Cerebellar nuclear complex (tissue), 1 donor: ENCODE measurements around the gene HECTD4.
A peak's percentile ranks its signal among the peaks of the same experiment; 100 is the strongest.
"Not testable (repeated sequence)": the region's sequence is repeated elsewhere in the genome, so short reads cannot be mapped to it uniquely, and the experiment has no call there.

ENCODE experiments used
- DNase-seq, 2 experiments: peaks; one replicate each; lab custom pipeline; 2025; lab: John Stamatoyannopoulos, UW

The HECTD4 gene

DNA sequence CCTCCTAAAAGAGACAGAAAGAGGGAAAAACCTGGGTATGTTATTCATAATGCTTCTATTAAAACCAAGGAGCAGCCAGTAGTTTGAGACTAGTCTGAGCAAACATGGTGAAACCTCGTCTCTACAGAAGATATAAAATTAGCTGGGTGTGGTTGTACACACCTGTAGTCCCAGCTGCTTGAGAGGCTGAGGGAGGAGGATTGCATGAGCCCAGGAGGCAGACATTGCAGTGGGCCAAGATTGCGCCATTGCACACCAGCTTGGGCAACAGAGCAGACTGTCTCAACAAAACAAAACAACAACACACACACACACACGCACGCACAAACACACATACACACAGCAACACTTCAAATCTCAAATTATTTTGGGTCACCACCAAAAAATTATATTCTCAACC, 27.8 kb downstream of the HECTD4 start:
- no peak for DNase-seq

DNA sequence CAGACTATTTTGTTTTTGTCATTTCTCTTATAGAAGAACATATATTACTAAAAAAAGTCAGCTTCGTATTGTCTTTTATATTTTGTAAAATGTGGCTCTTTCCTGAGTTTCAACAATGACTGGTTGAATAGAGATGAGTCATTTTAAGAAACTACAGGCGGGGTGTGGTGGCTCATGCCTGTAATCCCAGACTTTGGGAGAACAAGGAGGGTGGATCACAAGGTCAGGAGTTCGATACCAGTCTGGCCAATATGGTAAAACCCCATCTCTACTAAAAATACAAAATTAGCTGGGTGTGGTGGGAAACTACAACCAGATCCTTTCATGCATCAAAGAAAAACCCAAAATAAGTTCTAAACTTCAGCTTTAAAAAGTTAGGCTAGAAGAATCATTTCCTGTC, 28.8 kb downstream of the HECTD4 start:
- DNase-seq: no peak

DNA sequence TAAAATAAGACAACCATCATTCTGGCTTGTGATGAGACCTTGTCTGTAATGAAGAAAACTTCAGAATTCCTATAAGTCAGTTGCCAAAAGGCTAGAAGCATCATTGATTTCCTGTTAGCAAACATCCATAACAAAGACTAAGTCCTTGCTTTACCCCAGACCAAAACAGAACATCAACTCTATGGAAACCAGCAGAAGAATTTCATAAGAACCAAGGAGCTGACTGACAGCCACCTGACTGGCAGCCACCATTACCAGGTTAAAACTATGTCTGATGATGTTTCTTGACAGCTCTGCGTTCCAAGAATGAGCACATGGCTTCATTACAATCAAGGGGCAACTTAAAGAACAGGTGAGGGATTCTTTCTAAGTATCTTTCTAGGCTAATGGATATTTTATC, 29.3 kb downstream of the HECTD4 start:
- no peak for DNase-seq

DNA sequence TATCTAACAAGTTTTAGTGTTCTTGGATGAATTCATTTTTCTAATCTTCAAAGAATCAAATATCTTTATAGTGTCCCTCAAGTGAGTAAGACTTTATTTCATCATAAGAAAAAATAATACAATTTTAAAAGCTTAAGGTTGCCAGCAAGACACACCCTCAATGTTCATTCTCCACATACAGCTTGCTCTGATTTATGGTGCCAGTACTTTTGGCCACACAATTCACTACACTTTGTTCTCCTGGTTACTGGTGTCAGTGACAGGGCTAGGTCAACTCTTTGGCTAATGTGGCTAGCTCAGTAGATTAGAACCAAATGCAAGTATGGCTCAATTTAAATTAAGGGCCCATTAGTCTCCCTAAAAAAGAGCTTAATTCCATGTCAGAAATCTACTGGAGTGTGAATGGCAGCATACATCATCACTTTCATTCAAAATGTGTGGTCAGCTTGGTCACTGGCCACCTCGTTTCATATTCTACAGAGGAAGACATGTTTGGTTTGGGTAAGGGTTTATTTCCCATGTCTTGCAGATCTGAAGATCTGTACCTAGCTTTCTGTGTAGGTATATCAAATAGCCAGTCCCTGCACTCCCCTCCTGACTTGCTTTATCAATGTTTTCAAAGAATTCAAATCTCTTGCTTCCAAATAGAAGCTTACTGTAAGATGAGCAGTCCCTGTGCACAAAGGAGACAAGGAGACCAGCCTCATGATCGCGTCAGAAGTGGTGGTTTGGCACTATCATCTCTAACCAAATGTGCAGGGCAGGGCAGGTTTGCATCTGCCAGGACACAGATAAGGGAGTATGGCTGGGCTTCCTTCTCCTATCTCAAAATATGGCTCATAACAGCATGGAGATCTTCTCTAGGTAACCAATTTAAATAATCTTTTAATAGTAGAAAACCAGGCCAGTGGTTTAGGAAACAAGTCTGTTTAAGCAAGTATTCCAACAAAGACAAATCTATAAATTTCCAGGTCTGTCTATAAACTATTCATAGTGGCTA, 31.3 kb downstream of the HECTD4 start:
- no peak for DNase-seq

DNA sequence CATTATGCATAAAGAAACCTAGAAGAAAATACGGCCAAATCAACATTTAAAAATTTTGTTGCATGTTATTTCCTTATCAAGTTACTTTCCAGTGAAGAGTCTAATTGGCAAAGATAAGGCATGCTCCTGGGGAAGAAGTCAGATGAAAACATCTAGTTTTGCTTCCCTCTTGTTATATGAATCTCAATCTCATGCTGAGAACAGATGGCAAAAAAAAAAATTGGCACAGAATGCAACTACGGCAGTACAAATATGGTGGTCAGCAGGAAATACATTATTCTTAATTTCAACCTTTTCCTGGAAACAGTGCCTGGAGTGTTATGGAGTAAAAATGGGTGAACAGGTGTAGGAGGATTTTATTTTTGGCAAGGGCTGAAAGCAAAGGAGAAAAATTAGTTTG, 32.8 kb downstream of the HECTD4 start:
- DNase-seq: peak; percentile 62 to 92

DNA sequence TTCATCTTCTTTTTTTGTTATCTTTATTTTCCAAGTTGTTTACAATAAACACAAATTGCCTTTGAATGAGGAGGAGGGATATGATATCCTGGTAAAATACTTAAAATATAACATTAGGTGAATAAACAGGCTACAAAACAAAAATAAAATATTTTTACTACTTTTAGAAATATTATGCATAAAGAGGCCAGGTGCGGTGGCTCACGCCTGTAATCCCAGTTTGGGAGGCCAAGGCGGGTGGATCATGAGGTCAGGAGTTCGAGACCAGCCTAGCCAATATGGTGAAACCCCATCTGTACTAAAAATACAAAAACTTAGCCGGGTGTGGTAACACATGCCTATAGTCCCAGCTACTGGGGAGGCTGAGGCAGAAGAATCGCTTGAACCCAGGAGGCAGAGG, 33.3 kb downstream of the HECTD4 start:
- DNase-seq: not testable (repeated sequence)

DNA sequence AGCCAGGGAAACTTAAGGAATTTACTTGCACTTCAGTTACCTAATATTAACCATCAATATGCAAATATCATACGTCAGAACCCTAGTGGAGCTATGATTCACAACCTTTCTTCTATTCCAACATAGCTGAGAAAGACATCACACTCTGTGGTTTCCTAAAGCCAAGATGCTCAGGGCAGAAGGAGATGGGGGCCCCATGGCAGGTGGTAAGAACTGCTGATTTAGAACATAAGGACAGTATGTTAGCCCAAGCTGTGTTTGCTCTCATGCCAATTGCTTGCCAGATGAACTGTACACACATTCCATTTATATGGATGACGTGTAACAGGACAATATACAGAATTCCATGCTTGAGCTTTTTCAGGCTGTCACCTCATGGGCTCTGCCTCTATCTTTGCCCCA, 34.6 kb downstream of the HECTD4 start:
- DNase-seq: peak; percentile 41 to 84

DNA sequence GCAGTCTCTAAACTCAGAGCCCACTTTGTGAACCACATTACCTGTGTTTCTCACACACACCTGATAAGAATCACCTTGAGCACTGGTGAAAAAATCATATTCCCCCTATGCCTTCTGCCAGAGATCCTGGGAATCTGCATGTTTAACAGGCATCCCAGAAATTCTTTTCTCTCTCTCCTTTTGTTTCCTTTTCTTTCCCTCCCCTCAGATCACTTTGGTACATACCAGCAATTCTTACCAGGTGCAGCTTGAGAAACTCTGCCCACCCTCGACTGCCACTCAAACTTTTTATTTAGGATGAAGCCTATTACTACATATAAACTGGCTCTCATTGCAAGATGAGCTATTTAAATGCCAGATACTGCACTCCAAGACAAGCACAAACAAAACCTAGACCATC, 36.0 kb downstream of the HECTD4 start:
- DNase-seq: no peak

DNA sequence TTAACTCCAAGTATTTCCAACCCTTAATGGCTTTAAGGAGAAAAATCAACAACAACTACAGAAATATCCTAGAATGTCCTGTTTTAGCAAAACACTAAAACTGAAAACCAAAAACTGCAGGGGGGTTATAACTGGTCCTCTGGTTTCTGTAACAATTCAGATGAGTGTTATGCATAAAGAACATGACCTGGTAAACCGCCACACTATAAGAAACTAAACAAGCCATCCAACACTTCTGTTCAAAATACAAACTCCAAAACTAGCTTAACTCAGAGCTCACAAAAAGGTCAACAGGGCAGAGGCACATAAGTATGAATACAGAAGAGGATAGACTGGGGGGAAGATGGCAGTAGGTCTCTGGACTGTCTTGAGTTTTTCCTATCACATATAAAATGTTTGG, 38.0 kb downstream of the HECTD4 start:
- DNase-seq: no peak

DNA sequence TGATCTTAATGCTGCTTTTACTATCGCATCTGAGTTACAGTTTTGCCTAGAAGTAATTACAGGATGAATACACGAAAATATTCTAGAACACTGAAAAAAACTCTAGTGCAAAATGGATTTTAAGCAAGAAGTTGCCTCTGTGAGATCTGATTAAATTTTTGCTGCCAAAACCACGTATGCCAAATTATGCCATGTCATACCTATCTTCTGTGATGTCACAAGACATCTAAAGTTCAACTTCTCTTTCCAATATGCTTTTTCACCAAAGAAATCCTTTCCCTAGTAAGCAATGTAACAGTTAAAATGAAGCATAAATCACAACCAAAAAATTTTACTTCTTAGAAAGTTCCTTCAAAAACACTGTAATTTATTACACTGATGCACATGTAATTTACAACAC, 39.6 kb downstream of the HECTD4 start:
- DNase-seq: no peak

DNA sequence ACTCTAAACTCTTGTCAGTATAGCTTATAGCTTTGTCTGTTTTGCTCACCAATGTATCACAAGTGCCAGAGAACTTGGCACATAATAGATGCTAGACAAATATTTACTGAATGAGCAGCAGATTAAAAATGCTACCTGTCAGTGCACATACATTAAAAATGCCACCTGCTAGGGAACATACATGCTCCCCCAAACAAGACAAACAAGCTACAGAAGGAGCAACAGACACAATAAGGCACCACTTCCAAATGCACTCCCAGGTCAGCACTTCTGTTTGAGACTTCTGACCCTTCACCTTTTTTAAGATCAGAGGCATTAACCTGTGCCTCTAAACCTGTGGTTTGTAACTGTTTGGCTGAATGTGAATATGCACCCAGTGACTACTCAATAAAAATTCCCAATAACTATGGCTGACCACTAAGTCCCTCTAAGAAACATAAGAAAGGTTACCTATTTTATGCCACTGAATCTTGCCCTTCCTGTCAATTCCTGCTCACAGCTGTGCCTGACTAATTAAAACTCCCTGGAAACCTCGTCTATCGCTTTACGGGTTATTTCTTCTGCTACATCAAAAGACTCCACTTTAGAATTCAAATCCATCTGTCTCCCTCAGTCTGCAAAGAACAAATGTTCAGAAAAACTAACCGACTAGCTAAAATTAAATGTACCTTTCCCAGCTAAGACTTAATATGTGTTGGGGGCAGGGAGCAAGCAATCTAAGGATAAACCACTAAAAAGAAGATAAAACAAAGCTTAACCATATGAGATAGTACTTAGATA, 41.0 kb downstream of the HECTD4 start:
- DNase-seq: no peak

DNA sequence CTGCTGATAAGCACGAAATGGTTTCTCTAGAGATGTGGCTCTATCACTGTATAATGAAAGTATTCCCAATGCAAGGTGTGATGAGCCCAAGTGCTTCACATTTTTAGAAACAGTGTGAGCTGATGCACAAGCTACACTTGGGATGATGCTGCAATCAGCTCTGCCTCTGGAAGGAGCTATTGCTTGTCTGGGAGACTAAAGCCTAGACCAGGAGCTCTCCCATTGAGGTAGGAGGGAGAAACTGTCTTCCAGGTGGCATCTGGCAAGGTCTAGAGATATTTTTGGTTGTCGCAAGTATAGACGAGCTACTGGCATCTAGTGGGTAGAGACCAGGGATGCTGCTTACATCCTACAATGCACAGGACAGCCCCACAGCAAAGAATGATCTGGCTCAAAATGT, 42.0 kb downstream of the HECTD4 start:
- DNase-seq: peak in 1 of 2 experiments; percentile 9

DNA sequence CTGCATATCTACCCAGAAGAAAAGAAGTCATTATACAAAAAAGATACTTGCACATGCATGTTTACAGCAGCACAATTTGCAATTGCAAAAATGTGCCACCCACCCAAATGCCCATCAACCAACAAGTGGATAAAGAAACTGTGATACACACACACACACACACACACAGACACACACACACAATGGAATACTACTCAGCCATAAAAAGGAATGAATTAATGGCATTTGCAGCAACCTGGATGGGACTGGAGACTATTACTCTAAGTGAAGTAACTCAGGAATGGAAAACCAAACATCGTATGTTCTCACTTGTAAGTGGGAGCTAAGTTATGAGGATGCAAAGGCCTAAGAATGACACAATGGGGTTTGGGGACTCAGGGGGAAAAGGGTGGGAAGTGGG, 47.2 kb downstream of the HECTD4 start:
- not testable (repeated sequence) for DNase-seq

DNA sequence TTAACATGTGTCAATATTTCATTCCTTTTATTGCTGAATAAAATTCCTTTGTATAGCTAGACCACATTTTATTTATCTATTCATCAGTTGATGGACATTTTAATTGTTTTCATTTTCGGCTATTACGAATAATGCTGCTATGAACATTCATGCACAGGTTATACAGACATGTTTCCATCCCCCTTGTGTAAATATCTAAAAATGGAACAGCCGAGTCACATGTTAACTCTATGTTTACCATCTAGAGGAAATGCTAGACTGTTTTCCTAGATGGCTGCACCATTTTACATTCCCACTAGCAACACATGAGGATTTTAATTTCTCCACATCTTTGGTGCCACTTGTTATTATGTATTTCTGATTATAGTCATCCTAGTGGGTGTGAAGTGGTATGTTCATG, 49.2 kb downstream of the HECTD4 start:
- no peak for DNase-seq

DNA sequence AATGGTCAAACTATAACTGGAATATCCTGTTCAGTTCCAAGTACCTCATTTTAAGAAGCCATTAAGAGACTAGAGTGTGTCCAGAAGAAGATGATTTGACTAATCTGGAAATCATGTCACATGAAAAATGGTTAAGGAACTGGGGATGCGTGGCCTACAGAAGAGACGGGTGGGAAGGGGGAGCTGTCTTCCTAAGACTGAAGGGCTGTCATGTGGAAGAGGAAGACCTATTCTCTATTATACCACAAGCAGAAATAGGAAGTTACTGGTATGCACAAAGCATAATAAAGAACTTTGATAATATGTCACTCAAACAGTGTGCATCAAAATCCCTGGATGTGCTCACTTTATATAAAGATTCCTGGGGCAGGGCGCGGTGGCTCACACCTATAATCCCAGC, 50.3 kb downstream of the HECTD4 start:
- DNase-seq: no peak

DNA sequence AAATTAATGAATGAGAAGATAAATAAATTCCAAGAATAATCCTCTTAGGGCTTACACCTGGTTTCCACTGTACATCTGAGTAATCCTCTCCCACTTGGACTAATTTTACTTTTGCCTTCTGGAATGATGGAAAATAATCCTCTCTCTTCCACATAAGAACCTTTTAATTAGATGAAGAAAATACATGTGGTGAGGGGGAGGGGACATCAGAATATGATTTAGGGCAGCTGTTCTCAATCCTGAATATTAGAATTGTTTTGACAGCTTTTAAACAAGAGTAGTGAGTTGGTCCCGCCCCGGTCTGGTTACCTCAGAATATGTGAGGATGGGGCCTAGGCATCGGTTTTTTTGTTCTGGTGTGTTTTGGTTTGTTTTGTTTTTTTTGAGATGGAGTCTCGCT, 51.5 kb downstream of the HECTD4 start:
- no peak for DNase-seq

DNA sequence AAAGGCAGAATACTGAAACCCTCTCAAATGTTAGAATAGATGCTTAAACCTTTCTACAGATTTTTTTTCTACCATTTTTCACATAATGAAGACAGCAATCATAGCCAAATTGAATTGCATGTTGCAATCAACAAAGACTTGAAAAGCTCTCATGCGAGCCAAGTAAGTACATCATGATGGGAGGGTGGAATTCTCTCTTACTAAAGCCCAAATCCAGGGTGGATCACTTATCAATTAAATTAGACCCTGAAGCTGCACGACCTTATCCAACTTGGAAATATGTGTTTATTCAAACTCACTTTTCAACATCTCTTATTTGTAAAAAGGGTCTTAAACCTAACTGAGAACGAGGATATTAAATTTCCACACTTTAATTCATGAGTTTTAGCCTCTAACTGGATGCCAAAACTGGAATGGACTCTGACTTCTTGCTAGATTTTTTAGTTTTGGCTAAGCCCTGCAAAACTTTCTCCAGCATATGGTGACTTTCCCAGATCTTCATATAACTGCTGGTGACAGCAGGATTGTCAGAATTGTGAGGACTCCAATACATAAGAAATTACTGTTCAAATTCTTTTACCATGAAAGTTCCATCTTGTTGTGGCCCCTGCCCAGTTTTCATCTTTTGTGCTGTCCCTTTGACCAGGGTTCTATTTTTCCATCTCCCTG, 53.6 kb downstream of the HECTD4 start:
- no peak for DNase-seq

DNA sequence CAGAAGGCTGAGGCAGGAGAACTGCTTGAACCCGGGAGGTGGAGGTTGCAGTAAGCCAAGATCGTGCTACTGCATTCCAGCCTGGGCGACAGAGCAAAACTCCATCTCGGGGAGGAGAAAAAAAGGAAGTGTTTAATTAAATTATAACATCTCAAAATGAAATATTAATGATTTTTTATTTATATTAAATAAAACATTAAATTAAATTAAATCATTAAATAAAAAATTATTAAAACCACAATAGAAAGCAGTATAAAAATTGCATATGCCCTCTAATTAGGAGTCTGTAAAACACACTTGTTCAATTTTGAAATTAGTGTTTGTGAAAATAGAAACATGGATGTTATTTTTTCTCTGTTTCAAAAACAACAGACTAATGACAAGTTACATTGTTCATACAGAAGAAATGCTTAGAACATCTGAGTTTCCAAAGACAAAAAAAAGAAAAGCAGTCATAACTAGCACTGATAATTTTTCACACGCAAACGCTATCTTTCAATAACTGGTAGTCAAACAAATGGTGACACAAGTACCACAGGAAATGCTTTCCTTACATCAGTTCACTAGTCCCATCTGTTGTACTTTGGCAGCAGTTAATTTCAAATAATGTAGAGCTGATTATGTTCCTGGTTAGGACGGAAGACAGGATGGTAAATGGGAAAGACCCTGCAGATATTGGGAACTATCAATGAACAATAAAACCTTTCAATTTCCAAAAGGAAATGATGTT, 54.9 kb downstream of the HECTD4 start:
- no peak for DNase-seq

DNA sequence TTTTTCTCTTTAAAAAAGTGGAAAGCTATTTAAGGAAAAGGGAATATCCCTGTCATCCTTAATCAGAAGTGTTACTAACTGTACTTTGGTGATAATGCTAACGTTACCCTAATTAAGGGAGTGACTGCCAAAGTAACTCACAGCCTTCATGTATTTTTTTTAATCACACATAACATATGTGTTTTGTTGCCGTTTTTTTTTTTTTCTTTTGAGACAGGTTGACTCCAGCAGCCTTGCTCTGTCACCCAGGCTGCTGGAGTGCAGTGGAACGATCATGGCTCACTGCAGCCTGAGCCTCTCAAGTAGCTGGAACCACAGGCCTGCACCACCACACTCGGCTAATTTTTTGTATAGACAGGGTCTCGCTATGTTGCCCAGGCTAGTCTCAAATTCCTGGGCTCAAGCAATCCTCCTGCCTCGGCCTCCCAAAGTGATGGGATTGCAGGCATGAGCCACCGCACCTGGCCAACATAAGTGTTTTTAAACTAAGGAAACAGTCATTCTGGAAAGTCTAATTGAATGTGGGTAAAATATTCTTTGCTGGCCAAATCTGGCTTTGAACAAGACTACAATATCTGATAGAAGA, 56.5 kb downstream of the HECTD4 start:
- DNase-seq: no peak

DNA sequence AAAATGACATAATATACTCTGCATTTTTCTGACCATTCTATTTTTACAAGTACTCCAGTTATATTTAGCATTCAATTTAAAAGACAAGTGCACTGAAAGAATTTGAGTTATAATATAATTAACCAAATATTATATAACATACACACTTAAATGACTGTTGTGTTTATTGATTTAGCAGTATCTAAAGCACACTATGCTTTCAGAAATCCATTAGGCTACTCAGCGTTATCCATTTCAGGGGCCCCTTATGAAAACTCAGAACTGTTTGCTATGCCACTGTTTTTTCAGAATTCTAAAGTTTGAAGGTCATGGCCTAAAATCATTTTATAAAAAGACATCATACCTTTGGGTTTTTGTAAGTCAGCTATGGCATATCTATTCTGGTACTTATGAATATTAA, 57.1 kb downstream of the HECTD4 start:
- no peak for DNase-seq

DNA sequence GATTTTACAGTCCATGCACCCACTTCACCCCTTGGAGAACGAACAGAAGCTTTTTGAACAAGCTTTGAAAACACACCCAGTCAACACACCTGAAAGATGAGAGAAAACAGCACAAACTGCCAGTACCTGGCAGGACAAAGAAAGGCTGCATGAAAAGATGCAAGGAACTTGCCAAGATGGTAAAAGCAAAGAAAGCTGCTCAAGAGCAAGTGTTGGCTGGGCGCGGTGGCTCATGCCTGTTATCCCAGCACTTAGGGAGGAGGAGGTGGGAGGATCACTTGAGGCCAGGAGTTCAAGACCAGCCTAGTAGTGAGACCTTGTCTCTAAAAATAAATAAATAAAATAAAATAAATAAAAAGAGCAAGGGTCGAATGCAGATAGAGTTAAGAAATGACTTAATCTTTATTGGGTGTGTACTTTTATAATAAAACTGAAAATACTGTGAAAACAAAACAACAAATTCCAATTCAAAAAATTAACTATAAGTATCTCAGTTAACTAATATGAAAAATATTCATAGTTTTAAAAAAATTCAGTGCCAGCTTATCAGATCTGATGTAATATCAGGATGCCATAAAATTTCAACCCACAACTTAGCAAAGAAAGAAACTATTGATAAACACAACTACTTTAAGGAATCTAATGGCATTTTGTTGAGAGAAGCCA, 59.2 kb downstream of the HECTD4 start:
- DNase-seq: no peak
